ENCODE results near the gene SERPINB1. TPM values are rescaled to one million over a fixed set of nuclear protein-coding genes. Genes with fewer than 3 reads are reported as not detected.

The SERPINB1 gene
- total and polyA plus RNA-seq, 9 of the 15 experiments (the other 6 are each of a cell fraction or from before 2014, with no cell fraction given) = 33.9 to 108 (median 63.8) TPM

GRCh38 chr6:2841264-2842138 is at the start of gene SERPINB1 (continued):
- peak; percentile 74; the same call in 1 of the 2 replicates for TF ChIP-seq ZBTB40 (IDR thresholded peaks at IDR 0.05)
- peak; percentile 11; the same call in 1 of the 2 replicates for TF ChIP-seq ZBTB40 (CRISPR knock-in tag; IDR thresholded peaks at IDR 0.05)
- no peak for TF ChIP-seq NUFIP1 (IDR thresholded peaks at IDR 0.05; ENCODE audit: partially characterized antibody)
- TF ChIP-seq RBM39 (optimal IDR thresholded peaks at IDR 0.05; ENCODE audit: low read depth, low read length) = no peak
- TF ChIP-seq CBFA2T3 (IDR thresholded peaks at IDR 0.05) = peak; percentile 79
- TF ChIP-seq USF2 (CRISPR knock-in tag; IDR thresholded peaks at IDR 0.05) = no peak
- peak; percentile 31 to 71; a peak in 3 of 4 replicates for TF ChIP-seq ZMIZ1 (IDR thresholded peaks at IDR 0.05; ENCODE audit: low read depth in 2 of 2, low read length in 2 of 2)
- no peak for TF ChIP-seq ZFP30 (CRISPR knock-in tag; IDR thresholded peaks at IDR 0.05; ENCODE audit: borderline replicate concordance)
- no peak for TF ChIP-seq ZNF780A (CRISPR knock-in tag; IDR thresholded peaks at IDR 0.05)
- TF ChIP-seq ZNF436 (CRISPR knock-in tag; IDR thresholded peaks at IDR 0.05) = no peak
- TF ChIP-seq BCOR (IDR thresholded peaks at IDR 0.05) = 0 out of 2 replicates have a peak, but pooled peaks have one; percentile 11
